Measurements from ENCODE around the gene HS2ST1.

The HS2ST1 gene

GRCh38 chr1:86938450-86938849 lies 24.0 kb downstream of the HS2ST1 start:
- no peak for DNase-seq (ENCODE audit: low read depth)
- H3K4me3 ChIP-seq (ENCODE audit: low read depth, low read length), result no peak overlapping the region
- TF ChIP-seq CTCF (IDR thresholded peaks at IDR 0.05; ENCODE audit: insufficient read depth, low read depth, low read length, missing control alignments), result no peak

- peak overlapping the region; percentile 15; the same call in 1 of the 2 replicates for H3K4me3 ChIP-seq (ENCODE audit: low read depth, low read length)
- no peak for TF ChIP-seq CTCF (IDR thresholded peaks at IDR 0.05; ENCODE audit: insufficient read depth, low read depth, low read length, missing control alignments)
- no peak for DNase-seq (ENCODE audit: low read depth)
Measured at GRCh38 chr1:86938855-86939254, 24.4 kb downstream of the HS2ST1 start.

GRCh38 chr1:86939406-86939805 lies 25.0 kb downstream of the HS2ST1 start:
- TF ChIP-seq CTCF (IDR thresholded peaks at IDR 0.05; ENCODE audit: insufficient read depth, low read depth, low read length, missing control alignments), result no peak
- no peak for DNase-seq (ENCODE audit: low read depth)
- no peak overlapping the region for H3K4me3 ChIP-seq (ENCODE audit: low read depth, low read length)

- no peak for TF ChIP-seq CTCF (IDR thresholded peaks at IDR 0.05; ENCODE audit: insufficient read depth, low read depth, low read length, missing control alignments)
- H3K4me3 ChIP-seq (ENCODE audit: low read depth, low read length), result no peak overlapping the region
- no peak for DNase-seq (ENCODE audit: low read depth)
Measured at GRCh38 chr1:86940599-86940998, 26.2 kb downstream of the HS2ST1 start.

- TF ChIP-seq CTCF (IDR thresholded peaks at IDR 0.05; ENCODE audit: insufficient read depth, low read depth, low read length, missing control alignments), result no peak
- H3K4me3 ChIP-seq (ENCODE audit: low read depth, low read length), result no peak overlapping the region
- DNase-seq (ENCODE audit: low read depth), result no peak
Measured at GRCh38 chr1:86942042-86942441, 27.6 kb downstream of the HS2ST1 start.

- TF ChIP-seq CTCF (IDR thresholded peaks at IDR 0.05; ENCODE audit: insufficient read depth, low read depth, low read length, missing control alignments), result no peak
- no peak for DNase-seq (ENCODE audit: low read depth)
- H3K4me3 ChIP-seq (ENCODE audit: low read depth, low read length), result no peak overlapping the region
Measured at GRCh38 chr1:86942743-86943142, 28.3 kb downstream of the HS2ST1 start.

- no peak for TF ChIP-seq CTCF (IDR thresholded peaks at IDR 0.05; ENCODE audit: insufficient read depth, low read depth, low read length, missing control alignments)
- H3K4me3 ChIP-seq (ENCODE audit: low read depth, low read length), result no peak overlapping the region
- DNase-seq (ENCODE audit: low read depth), result no peak
Measured at GRCh38 chr1:86948212-86948611, 33.8 kb downstream of the HS2ST1 start.
